Measurements from ENCODE around the gene VIM.

The VIM gene

DNA sequence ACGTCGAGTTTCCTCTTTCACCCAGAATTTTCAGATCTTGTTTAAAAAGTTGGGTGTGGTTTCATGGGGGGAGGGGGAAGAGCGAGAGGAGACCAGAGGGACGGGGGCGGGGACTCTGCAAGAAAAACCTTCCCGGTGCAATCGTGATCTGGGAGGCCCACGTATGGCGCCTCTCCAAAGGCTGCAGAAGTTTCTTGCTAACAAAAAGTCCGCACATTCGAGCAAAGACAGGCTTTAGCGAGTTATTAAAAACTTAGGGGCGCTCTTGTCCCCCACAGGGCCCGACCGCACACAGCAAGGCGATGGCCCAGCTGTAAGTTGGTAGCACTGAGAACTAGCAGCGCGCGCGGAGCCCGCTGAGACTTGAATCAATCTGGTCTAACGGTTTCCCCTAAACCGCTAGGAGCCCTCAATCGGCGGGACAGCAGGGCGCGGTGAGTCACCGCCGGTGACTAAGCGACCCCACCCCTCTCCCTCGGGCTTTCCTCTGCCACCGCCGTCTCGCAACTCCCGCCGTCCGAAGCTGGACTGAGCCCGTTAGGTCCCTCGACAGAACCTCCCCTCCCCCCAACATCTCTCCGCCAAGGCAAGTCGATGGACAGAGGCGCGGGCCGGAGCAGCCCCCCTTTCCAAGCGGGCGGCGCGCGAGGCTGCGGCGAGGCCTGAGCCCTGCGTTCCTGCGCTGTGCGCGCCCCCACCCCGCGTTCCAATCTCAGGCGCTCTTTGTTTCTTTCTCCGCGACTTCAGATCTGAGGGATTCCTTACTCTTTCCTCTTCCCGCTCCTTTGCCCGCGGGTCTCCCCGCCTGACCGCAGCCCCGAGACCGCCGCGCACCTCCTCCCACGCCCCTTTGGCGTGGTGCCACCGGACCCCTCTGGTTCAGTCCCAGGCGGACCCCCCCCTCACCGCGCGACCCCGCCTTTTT, at the start of gene VIM:
TSS of gene VIM (plus strand) at position 151 of the 925 bp plus-strand sequence. CDS start 1,182 bp downstream, outside the sequence.
- Histone ChIP-seq H3K36me3 (ENCODE audit: control insufficient read depth, insufficient read depth, low read length) (no peaks in the 10 kb centered on the region), H3K9ac (ENCODE audit: low read depth, low read length) (no peak within 1 kb of the TSS), H3K9me3 (ENCODE audit: control insufficient read depth, insufficient read depth, low read length) (no peaks in the 10 kb centered on the region), H3K4me1 (ENCODE audit: control insufficient read depth, insufficient read depth, low read length) (peaks cover 15% of the 10 kb centered on the region), H3K27me3 (ENCODE audit: control insufficient read depth, insufficient read depth, low read length) (peaks cover 41% of the 10 kb centered on the region), H3K4me3 (ENCODE audit: low read depth, low read length) (peak within 1 kb of the TSS; percentile 89)

DNA sequence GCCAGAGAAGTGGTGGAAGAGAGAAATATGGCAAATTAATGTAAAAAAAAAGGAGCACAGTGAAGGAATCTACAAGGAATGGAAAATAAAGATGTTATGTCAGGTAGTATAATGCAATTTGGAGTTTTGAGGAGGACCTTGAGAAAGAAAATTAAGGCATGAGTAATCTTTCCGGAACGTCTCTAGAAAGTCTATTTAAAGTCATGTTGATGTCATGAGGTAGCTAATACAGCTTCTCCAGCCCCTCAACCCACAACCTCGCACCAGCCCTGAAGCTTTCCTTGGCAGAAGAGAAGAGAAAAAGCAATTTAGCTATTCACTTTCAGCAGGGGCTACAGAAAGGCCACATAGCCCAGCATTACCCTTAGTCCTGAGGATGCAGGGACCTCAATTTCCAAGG, 49.0 kb upstream of the VIM start:
- H3K4me3 ChIP-seq (ENCODE audit: low read depth, low read length) = no peak overlapping the region
- no peaks in the 10 kb centered on the region for H3K36me3 ChIP-seq (ENCODE audit: control insufficient read depth, insufficient read depth, low read length)
- peaks cover 3% of the 10 kb centered on the region for H3K4me1 ChIP-seq (ENCODE audit: control insufficient read depth, insufficient read depth, low read length)
- no peaks in the 10 kb centered on the region for H3K27me3 ChIP-seq (ENCODE audit: control insufficient read depth, insufficient read depth, low read length)
- no peaks in the 10 kb centered on the region for H3K9me3 ChIP-seq (ENCODE audit: control insufficient read depth, insufficient read depth, low read length)
- H3K9ac ChIP-seq (ENCODE audit: low read depth, low read length) = no peak overlapping the region

- Histone ChIP-seq H3K4me3 (ENCODE audit: low read depth, low read length) (no peak overlapping the region), H3K9ac (ENCODE audit: low read depth, low read length) (no peak overlapping the region), H3K27me3 (ENCODE audit: control insufficient read depth, insufficient read depth, low read length) (no peaks in the 10 kb centered on the region), H3K9me3 (ENCODE audit: control insufficient read depth, insufficient read depth, low read length) (no peaks in the 10 kb centered on the region), H3K36me3 (ENCODE audit: control insufficient read depth, insufficient read depth, low read length) (no peaks in the 10 kb centered on the region), H3K4me1 (ENCODE audit: control insufficient read depth, insufficient read depth, low read length) (no peaks in the 10 kb centered on the region)
These were observed 46.9 kb upstream of the VIM start for GRCh38 chr10:17181110-17181509.

DNA sequence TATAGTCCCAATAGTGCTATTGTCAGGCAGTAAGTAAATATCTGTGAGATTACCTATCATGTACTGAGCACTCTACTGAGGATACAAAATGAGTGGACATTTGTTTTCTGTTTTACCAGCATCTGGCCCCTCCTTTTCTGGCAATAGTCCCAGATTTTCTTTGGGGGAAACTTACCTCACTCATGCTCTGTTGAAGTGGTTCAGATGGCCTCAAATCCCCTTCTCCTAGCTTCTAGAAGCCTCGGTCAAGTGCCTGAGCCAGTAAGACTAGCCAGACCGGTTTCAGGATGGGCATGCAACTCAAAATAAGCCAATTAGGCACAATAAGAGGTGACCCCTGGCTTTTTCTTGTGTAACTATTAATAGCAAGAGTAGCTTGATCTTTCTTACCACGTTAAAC, 46.3 kb upstream of the VIM start:
- Histone ChIP-seq H3K27me3 (ENCODE audit: control insufficient read depth, insufficient read depth, low read length) (no peaks in the 10 kb centered on the region), H3K9ac (ENCODE audit: low read depth, low read length) (no peak overlapping the region), H3K4me3 (ENCODE audit: low read depth, low read length) (no peak overlapping the region), H3K36me3 (ENCODE audit: control insufficient read depth, insufficient read depth, low read length) (no peaks in the 10 kb centered on the region), H3K9me3 (ENCODE audit: control insufficient read depth, insufficient read depth, low read length) (no peaks in the 10 kb centered on the region), H3K4me1 (ENCODE audit: control insufficient read depth, insufficient read depth, low read length) (no peaks in the 10 kb centered on the region)

DNA sequence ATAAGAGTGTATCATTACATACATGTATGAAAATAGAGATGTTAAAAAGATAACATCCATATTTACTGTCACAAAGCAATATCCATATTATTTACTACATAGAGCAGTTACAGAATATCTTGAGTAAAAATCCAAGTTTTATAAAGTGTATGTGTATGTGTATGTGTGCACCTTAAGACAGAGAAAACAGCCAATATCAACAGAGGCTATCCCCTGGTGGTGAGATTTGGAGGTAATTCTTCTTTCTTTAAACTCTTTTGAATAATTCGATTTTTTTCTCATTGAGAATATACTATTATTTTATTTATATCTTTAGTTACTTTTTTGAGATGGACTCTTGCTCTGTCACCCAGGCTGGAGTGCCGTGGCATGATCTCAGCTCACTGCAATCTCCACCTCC, 44.9 kb upstream of the VIM start:
- H3K4me3 ChIP-seq (ENCODE audit: low read depth, low read length) = no peak overlapping the region
- no peaks in the 10 kb centered on the region for H3K4me1 ChIP-seq (ENCODE audit: control insufficient read depth, insufficient read depth, low read length)
- H3K27me3 ChIP-seq (ENCODE audit: control insufficient read depth, insufficient read depth, low read length) = no peaks in the 10 kb centered on the region
- H3K9me3 ChIP-seq (ENCODE audit: control insufficient read depth, insufficient read depth, low read length) = no peaks in the 10 kb centered on the region
- no peak overlapping the region for H3K9ac ChIP-seq (ENCODE audit: low read depth, low read length)
- no peaks in the 10 kb centered on the region for H3K36me3 ChIP-seq (ENCODE audit: control insufficient read depth, insufficient read depth, low read length)

GRCh38 chr10:17185873-17186272, 42.2 kb upstream of the VIM start:
- no peak overlapping the region for H3K4me3 ChIP-seq (ENCODE audit: low read depth, low read length)
- H3K9me3 ChIP-seq (ENCODE audit: control insufficient read depth, insufficient read depth, low read length) = no peaks in the 10 kb centered on the region
- no peaks in the 10 kb centered on the region for H3K27me3 ChIP-seq (ENCODE audit: control insufficient read depth, insufficient read depth, low read length)
- no peak overlapping the region for H3K9ac ChIP-seq (ENCODE audit: low read depth, low read length)
- no peaks in the 10 kb centered on the region for H3K36me3 ChIP-seq (ENCODE audit: control insufficient read depth, insufficient read depth, low read length)
- H3K4me1 ChIP-seq (ENCODE audit: control insufficient read depth, insufficient read depth, low read length) = no peaks in the 10 kb centered on the region

DNA sequence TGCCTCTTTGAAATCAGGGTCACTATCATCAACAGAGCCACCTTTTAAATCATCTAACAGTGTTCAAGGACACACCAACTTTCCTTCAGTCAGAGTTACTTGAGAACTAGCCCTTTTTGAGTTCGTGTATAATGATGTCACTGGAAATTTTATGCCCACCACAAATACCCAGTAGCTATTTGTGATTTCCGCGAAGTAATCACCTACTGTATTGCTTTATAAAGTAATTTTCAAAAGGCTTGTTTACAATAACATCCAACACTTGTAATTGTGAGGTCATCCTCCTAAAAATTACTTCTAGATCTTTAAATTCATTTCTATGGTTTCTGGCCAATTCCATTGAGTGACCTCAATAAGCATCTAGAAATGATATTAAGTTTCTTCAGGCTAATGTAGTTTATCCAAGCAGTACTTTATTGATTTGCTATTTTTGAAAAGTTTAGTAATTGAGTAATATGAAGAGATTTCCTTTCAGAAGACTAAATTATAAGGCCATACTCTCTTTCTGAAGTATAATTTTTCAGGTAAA, 39.3 kb upstream of the VIM start:
- no peaks in the 10 kb centered on the region for H3K27me3 ChIP-seq (ENCODE audit: control insufficient read depth, insufficient read depth, low read length)
- no peaks in the 10 kb centered on the region for H3K9me3 ChIP-seq (ENCODE audit: control insufficient read depth, insufficient read depth, low read length)
- H3K4me1 ChIP-seq (ENCODE audit: control insufficient read depth, insufficient read depth, low read length) = no peaks in the 10 kb centered on the region
- H3K4me3 ChIP-seq (ENCODE audit: low read depth, low read length) = no peak overlapping the region
- no peaks in the 10 kb centered on the region for H3K36me3 ChIP-seq (ENCODE audit: control insufficient read depth, insufficient read depth, low read length)
- H3K9ac ChIP-seq (ENCODE audit: low read depth, low read length) = no peak overlapping the region

GRCh38 chr10:17190602-17191001, 37.4 kb upstream of the VIM start:
- Histone ChIP-seq H3K4me3 (ENCODE audit: low read depth, low read length) (no peak overlapping the region), H3K4me1 (ENCODE audit: control insufficient read depth, insufficient read depth, low read length) (no peaks in the 10 kb centered on the region), H3K9me3 (ENCODE audit: control insufficient read depth, insufficient read depth, low read length) (no peaks in the 10 kb centered on the region), H3K36me3 (ENCODE audit: control insufficient read depth, insufficient read depth, low read length) (no peaks in the 10 kb centered on the region), H3K27me3 (ENCODE audit: control insufficient read depth, insufficient read depth, low read length) (no peaks in the 10 kb centered on the region), H3K9ac (ENCODE audit: low read depth, low read length) (no peak overlapping the region)

GRCh38 chr10:17195083-17195482, 33.0 kb upstream of the VIM start:
- Histone ChIP-seq H3K4me3 (ENCODE audit: low read depth, low read length) (no peak overlapping the region), H3K9ac (ENCODE audit: low read depth, low read length) (no peak overlapping the region), H3K27me3 (ENCODE audit: control insufficient read depth, insufficient read depth, low read length) (no peaks in the 10 kb centered on the region), H3K9me3 (ENCODE audit: control insufficient read depth, insufficient read depth, low read length) (no peaks in the 10 kb centered on the region), H3K36me3 (ENCODE audit: control insufficient read depth, insufficient read depth, low read length) (no peaks in the 10 kb centered on the region), H3K4me1 (ENCODE audit: control insufficient read depth, insufficient read depth, low read length) (peaks cover 14% of the 10 kb centered on the region)

- no peak overlapping the region for H3K4me3 ChIP-seq (ENCODE audit: low read depth, low read length)
- no peak overlapping the region for H3K9ac ChIP-seq (ENCODE audit: low read depth, low read length)
- H3K4me1 ChIP-seq (ENCODE audit: control insufficient read depth, insufficient read depth, low read length) = peaks cover 16% of the 10 kb centered on the region
These were observed 32.0 kb upstream of the VIM start for GRCh38 chr10:17196045-17196444.

DNA sequence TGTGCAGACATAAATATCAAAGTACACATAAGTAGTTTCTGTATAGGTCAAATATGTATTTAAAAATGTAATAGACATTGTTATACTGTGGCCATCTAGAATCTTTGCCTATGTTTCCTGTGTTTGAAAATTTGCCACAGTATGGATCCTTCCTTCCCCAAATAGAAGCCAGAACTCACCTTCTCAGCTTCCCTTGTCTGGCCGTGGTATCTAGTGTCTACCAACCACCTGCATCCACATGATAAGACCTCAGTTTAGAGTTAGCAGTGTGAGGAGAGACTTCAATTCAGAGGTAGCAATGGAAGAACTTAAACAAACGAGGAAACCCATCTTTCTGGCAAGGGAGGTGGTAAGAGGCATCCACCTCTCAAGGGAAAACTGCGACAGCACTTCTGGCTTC, 31.5 kb upstream of the VIM start:
- Histone ChIP-seq H3K4me1 (ENCODE audit: control insufficient read depth, insufficient read depth, low read length) (peaks cover 16% of the 10 kb centered on the region), H3K9me3 (ENCODE audit: control insufficient read depth, insufficient read depth, low read length) (no peaks in the 10 kb centered on the region), H3K36me3 (ENCODE audit: control insufficient read depth, insufficient read depth, low read length) (no peaks in the 10 kb centered on the region), H3K9ac (ENCODE audit: low read depth, low read length) (no peak overlapping the region), H3K27me3 (ENCODE audit: control insufficient read depth, insufficient read depth, low read length) (no peaks in the 10 kb centered on the region), H3K4me3 (ENCODE audit: low read depth, low read length) (no peak overlapping the region)

More at GRCh38 chr10:17196045-17196444, 32.0 kb upstream of the VIM start:
- H3K27me3 ChIP-seq (ENCODE audit: control insufficient read depth, insufficient read depth, low read length) = no peaks in the 10 kb centered on the region
- H3K9me3 ChIP-seq (ENCODE audit: control insufficient read depth, insufficient read depth, low read length) = no peaks in the 10 kb centered on the region
- H3K36me3 ChIP-seq (ENCODE audit: control insufficient read depth, insufficient read depth, low read length) = no peaks in the 10 kb centered on the region

- H3K36me3 ChIP-seq (ENCODE audit: control insufficient read depth, insufficient read depth, low read length) = no peaks in the 10 kb centered on the region
- no peaks in the 10 kb centered on the region for H3K27me3 ChIP-seq (ENCODE audit: control insufficient read depth, insufficient read depth, low read length)
- H3K9me3 ChIP-seq (ENCODE audit: control insufficient read depth, insufficient read depth, low read length) = no peaks in the 10 kb centered on the region
- peak overlapping the region; percentile 76 for H3K4me3 ChIP-seq (ENCODE audit: low read depth, low read length)
- H3K9ac ChIP-seq (ENCODE audit: low read depth, low read length) = no peak overlapping the region
- peaks cover 16% of the 10 kb centered on the region for H3K4me1 ChIP-seq (ENCODE audit: control insufficient read depth, insufficient read depth, low read length)
These were observed 28.7 kb upstream of the VIM start for GRCh38 chr10:17199351-17199804.
